Nephron progenitor cell (in vitro differentiated cells): ENCODE measurements around the gene GAPVD1.
"Not testable (repeated sequence)": the region's sequence is repeated elsewhere in the genome, so short reads cannot be mapped to it uniquely, and the experiment has no call there.

ENCODE experiments used
- DNase-seq: peaks from one replicate; pipeline ENCODE4 v3.0.0; 2021
- H3K27ac Mint-ChIP-seq: 2 replicates; pipeline ENCODE4 v1.8.0; 2021; ENCODE audit warnings: mild to moderate bottlenecking, moderate library complexity, mixed read lengths
- H3K27me3 Mint-ChIP-seq: 2 replicates; pipeline ENCODE4 v1.8.0; 2021; ENCODE audit warnings: mild to moderate bottlenecking, low read depth, mixed read lengths; ENCODE audit not compliant: poor library complexity
- H3K36me3 Mint-ChIP-seq: 2 replicates; pipeline ENCODE4 v1.8.0; 2021; ENCODE audit warnings: low read depth, mixed read lengths
- H3K4me1 Mint-ChIP-seq: 2 replicates; pipeline ENCODE4 v1.8.0; 2021; ENCODE audit warnings: mixed read lengths
- H3K4me3 Mint-ChIP-seq: 2 replicates; pipeline ENCODE4 v1.8.0; 2021; ENCODE audit warnings: mild to moderate bottlenecking, moderate library complexity, mixed read lengths
- H3K9me3 Mint-ChIP-seq: 2 replicates; pipeline ENCODE4 v1.8.0; 2021; ENCODE audit warnings: mild to moderate bottlenecking, moderate library complexity, mixed read lengths
- CTCF ChIP-seq: fragments of 200-600 bp; sonication (generic); IDR thresholded peaks from 2 replicates; pipeline ENCODE4 v1.5.0; 2021; ENCODE audit warnings: antibody characterized with exemption

Gene GAPVD1

GRCh38 chr9:125398243-125398642 lies 136.6 kb downstream of the GAPVD1 start:
- Mint-ChIP-seq H3K27me3 (peaks cover 7% of the 10 kb centered on the region), H3K36me3 (no peaks in the 10 kb centered on the region), H3K9me3 (peaks cover 3% of the 10 kb centered on the region), H3K4me1 (no peaks in the 10 kb centered on the region), H3K27ac (no peak overlapping the region), H3K4me3 (no peak overlapping the region)
- no peak for DNase-seq
- no peak for TF ChIP-seq CTCF

- H3K4me1 Mint-ChIP-seq: no peaks in the 10 kb centered on the region
- no peaks in the 10 kb centered on the region for H3K36me3 Mint-ChIP-seq
- peaks cover 5% of the 10 kb centered on the region for H3K27me3 Mint-ChIP-seq
- TF ChIP-seq CTCF: no peak
- no peak for DNase-seq
- no peak overlapping the region for H3K27ac Mint-ChIP-seq
- H3K4me3 Mint-ChIP-seq: no peak overlapping the region
- H3K9me3 Mint-ChIP-seq: peaks cover 3% of the 10 kb centered on the region
Measured at GRCh38 chr9:125399165-125399564, 137.5 kb downstream of the GAPVD1 start.

GRCh38 chr9:125399666-125400065 lies 138.0 kb downstream of the GAPVD1 start:
- peaks cover 4% of the 10 kb centered on the region for H3K27me3 Mint-ChIP-seq
- no peak for DNase-seq
- H3K4me1 Mint-ChIP-seq: no peaks in the 10 kb centered on the region
- H3K4me3 Mint-ChIP-seq: no peak overlapping the region
- H3K36me3 Mint-ChIP-seq: no peaks in the 10 kb centered on the region
- no peak for TF ChIP-seq CTCF
- H3K9me3 Mint-ChIP-seq: peaks cover 3% of the 10 kb centered on the region
- no peak overlapping the region for H3K27ac Mint-ChIP-seq

GRCh38 chr9:125400232-125400631 lies 138.6 kb downstream of the GAPVD1 start:
- not testable (repeated sequence) for H3K4me1 Mint-ChIP-seq, H3K27me3 Mint-ChIP-seq, H3K9me3 Mint-ChIP-seq, DNase-seq, H3K4me3 Mint-ChIP-seq, H3K36me3 Mint-ChIP-seq
- peak overlapping the region; percentile 76 for H3K27ac Mint-ChIP-seq

- peaks cover 3% of the 10 kb centered on the region for H3K4me1 Mint-ChIP-seq
- no peak overlapping the region for H3K4me3 Mint-ChIP-seq
- H3K27ac Mint-ChIP-seq: no peak overlapping the region
Measured at GRCh38 chr9:125400725-125401716, 139.4 kb downstream of the GAPVD1 start.

GRCh38 chr9:125404733-125405132 lies 143.1 kb downstream of the GAPVD1 start:
- DNase-seq: no peak
- peaks cover 19% of the 10 kb centered on the region for H3K4me1 Mint-ChIP-seq
- H3K9me3 Mint-ChIP-seq: no peaks in the 10 kb centered on the region
- H3K27me3 Mint-ChIP-seq: peaks cover 13% of the 10 kb centered on the region
- no peak overlapping the region for H3K4me3 Mint-ChIP-seq
- TF ChIP-seq CTCF: no peak
- H3K27ac Mint-ChIP-seq: no peak overlapping the region
- H3K36me3 Mint-ChIP-seq: no peaks in the 10 kb centered on the region

More at GRCh38 chr9:125400725-125401716, 139.4 kb downstream of the GAPVD1 start:
- Mint-ChIP-seq H3K9me3 (peaks cover under 1% of the 10 kb centered on the region), H3K36me3 (no peaks in the 10 kb centered on the region), H3K27me3 (no peaks in the 10 kb centered on the region)
- DNase-seq: no peak
- TF ChIP-seq CTCF: no peak
